Activated T-cell treated with anti-CD3 and anti-CD28 coated beads, Interleukin-2, amount 50 U/mL, for 48 hours (primary cell): Measurements from ENCODE around the gene SGK1.

Source experiments
- DNase-seq, 2 experiments: peaks; one replicate each; pipeline ENCODE4 v3.0.0-alpha.2; 2020

Gene SGK1

GRCh38 chr6:134317471-134318131 lies at the start of gene SGK1:
Gene SGK1, minus strand, starts transcription at chr6:134318112. Its CDS starts 652 bp downstream, at chr6:134317460.
- DNase-seq: peak; percentile 42 to 49

- DNase-seq: no peak
Observed at GRCh38 chr6:134363323-134364039, 45.6 kb upstream of the SGK1 start.

- no peak for DNase-seq
Observed at GRCh38 chr6:134361011-134361410, 43.1 kb upstream of the SGK1 start.

- no peak for DNase-seq
Observed at GRCh38 chr6:134359302-134359701, 41.4 kb upstream of the SGK1 start.

- DNase-seq: no peak
Observed at GRCh38 chr6:134358320-134358719, 40.4 kb upstream of the SGK1 start.

- DNase-seq: no peak
Observed at GRCh38 chr6:134357022-134357487, 39.1 kb upstream of the SGK1 start.

- no peak for DNase-seq
Observed at GRCh38 chr6:134356405-134356804, 38.5 kb upstream of the SGK1 start.

GRCh38 chr6:134352786-134353480 lies 35.0 kb upstream of the SGK1 start:
- DNase-seq: peak in 1 of 2 experiments; percentile 35

- DNase-seq: peak in 1 of 2 experiments; percentile 36
Observed at GRCh38 chr6:134351615-134352474, 33.9 kb upstream of the SGK1 start.

GRCh38 chr6:134347885-134348805 lies 30.2 kb upstream of the SGK1 start:
- no peak for DNase-seq

GRCh38 chr6:134346932-134347545 lies 29.1 kb upstream of the SGK1 start:
- no peak for DNase-seq

GRCh38 chr6:134345789-134346188 lies 27.9 kb upstream of the SGK1 start:
- no peak for DNase-seq

- no peak for DNase-seq
Observed at GRCh38 chr6:134343066-134343465, 25.2 kb upstream of the SGK1 start.

GRCh38 chr6:134341999-134342567 lies 24.2 kb upstream of the SGK1 start:
- no peak for DNase-seq

GRCh38 chr6:134340179-134340975 lies 22.5 kb upstream of the SGK1 start:
- no peak for DNase-seq

GRCh38 chr6:134339216-134339615 lies 21.3 kb upstream of the SGK1 start:
- DNase-seq: no peak

- no peak for DNase-seq
Observed at GRCh38 chr6:134331256-134331655, 13.3 kb upstream of the SGK1 start.

- DNase-seq: no peak
Observed at GRCh38 chr6:134330555-134330954, 12.6 kb upstream of the SGK1 start.

- DNase-seq: no peak
Observed at GRCh38 chr6:134328792-134329191, 10.9 kb upstream of the SGK1 start.

GRCh38 chr6:134328138-134328537 lies 10.2 kb upstream of the SGK1 start:
- no peak for DNase-seq
